HG03175 (cell line): ENCODE results near the gene KRTDAP.

Experiments
- ATAC-seq: cut with Tn5 transposase; IDR thresholded peaks from one replicate; pipeline ENCODE4 v1.9.1; 2021; ENCODE audit warnings: mild to moderate bottlenecking, moderate library complexity; ENCODE audit not compliant: unreplicated experiment

Gene KRTDAP

GRCh38 chr19:35513628-35514281, 23.5 kb upstream of the KRTDAP start, which contains the start of gene DMKN:
Gene DMKN, minus strand, starts transcription at chr19:35513649. Its CDS starts 174 bp downstream, at chr19:35513475.
- no peak for ATAC-seq

- no peak for ATAC-seq
Observed at GRCh38 chr19:35512831-35513627, 22.8 kb upstream of the KRTDAP start.

- no peak for ATAC-seq
Observed at GRCh38 chr19:35511337-35511736, 21.1 kb upstream of the KRTDAP start.

GRCh38 chr19:35510626-35510964, 20.3 kb upstream of the KRTDAP start:
- no peak for ATAC-seq

GRCh38 chr19:35509861-35510625, 19.8 kb upstream of the KRTDAP start:
- ATAC-seq: no peak

GRCh38 chr19:35509018-35509652, 18.9 kb upstream of the KRTDAP start:
- no peak for ATAC-seq

GRCh38 chr19:35508129-35508528, 17.9 kb upstream of the KRTDAP start:
- ATAC-seq: no peak

- no peak for ATAC-seq
Observed at GRCh38 chr19:35507561-35507960, 17.3 kb upstream of the KRTDAP start.

GRCh38 chr19:35506011-35506410, 15.7 kb upstream of the KRTDAP start:
- ATAC-seq: no peak

- ATAC-seq: no peak
Observed at GRCh38 chr19:35502751-35503150, 12.5 kb upstream of the KRTDAP start.

- ATAC-seq: no peak
Observed at GRCh38 chr19:35501684-35502083, 11.4 kb upstream of the KRTDAP start.

- ATAC-seq: no peak
Observed at GRCh38 chr19:35500611-35501010, 10.3 kb upstream of the KRTDAP start.

GRCh38 chr19:35498984-35499527, 8.8 kb upstream of the KRTDAP start:
- ATAC-seq: no peak

- ATAC-seq: no peak
Observed at GRCh38 chr19:35498220-35498619, 8.0 kb upstream of the KRTDAP start.

GRCh38 chr19:35497406-35497805, 7.1 kb upstream of the KRTDAP start:
- ATAC-seq: no peak

- ATAC-seq: no peak
Observed at GRCh38 chr19:35495107-35496064, 5.1 kb upstream of the KRTDAP start.

- ATAC-seq: no peak
Observed at GRCh38 chr19:35493971-35494370, 3.7 kb upstream of the KRTDAP start.

GRCh38 chr19:35491836-35492360, 1.6 kb upstream of the KRTDAP start:
- ATAC-seq: no peak

GRCh38 chr19:35488677-35489076, 1.6 kb downstream of the KRTDAP start:
- no peak for ATAC-seq
